ENCODE results near the gene FFAR2. TPM values are rescaled to one million over a fixed set of nuclear protein-coding genes. Genes with fewer than 3 reads are reported as not detected.

FFAR2 gene
- total RNA-seq, 2 donors from 2014 or later, result not detected

DNA sequence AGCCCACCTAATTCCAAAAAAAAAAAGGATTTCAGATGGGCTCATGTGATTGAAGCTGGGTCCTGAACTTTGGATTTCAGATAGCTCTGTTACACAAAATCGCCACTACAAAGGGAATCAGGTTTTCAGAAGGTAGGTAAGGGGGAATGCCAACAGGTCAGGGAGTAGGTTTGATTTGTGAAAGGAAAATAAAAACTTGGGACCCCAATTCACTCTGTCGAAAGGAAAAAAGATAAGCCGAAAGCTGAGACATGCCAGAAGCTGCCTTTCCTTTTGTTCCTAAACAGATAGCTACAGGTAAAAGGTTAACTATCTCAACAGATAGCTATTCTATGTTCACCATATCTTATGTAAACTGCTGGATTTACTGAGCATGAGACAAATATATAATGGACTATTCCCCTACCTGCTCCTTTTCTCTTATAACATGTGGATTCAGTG, 38.2 kb downstream of the FFAR2 start:
- no peaks in the 10 kb centered on the region for H3K9me3 Mint-ChIP-seq
- DNase-seq, result no peak
- no peak overlapping the region for H3K9ac ChIP-seq (ENCODE audit: extremely low read depth, low read length, poor library complexity, severe bottlenecking)
- no peak overlapping the region for H3K27ac ChIP-seq (ENCODE audit: low read depth, low read length)
- H3K4me1 ChIP-seq (ENCODE audit: control insufficient read depth, insufficient read depth, low read length), result peaks cover 13% of the 10 kb centered on the region
- 41 to 47% methylated on average over 2 to 3 of the region's 3 CpGs for WGBS, 2 experiments (ENCODE audit: insufficient coverage in 1 of 2, insufficient read length in 1 of 2)
- H3K36me3 Mint-ChIP-seq (ENCODE audit: low read depth), result no peaks in the 10 kb centered on the region
- H3K36me3 ChIP-seq (ENCODE audit: control insufficient read depth, insufficient read depth, low read length), result no peaks in the 10 kb centered on the region
- no peak overlapping the region for H3K4me3 ChIP-seq (ENCODE audit: low read length)
- TF ChIP-seq, protein P1, sequence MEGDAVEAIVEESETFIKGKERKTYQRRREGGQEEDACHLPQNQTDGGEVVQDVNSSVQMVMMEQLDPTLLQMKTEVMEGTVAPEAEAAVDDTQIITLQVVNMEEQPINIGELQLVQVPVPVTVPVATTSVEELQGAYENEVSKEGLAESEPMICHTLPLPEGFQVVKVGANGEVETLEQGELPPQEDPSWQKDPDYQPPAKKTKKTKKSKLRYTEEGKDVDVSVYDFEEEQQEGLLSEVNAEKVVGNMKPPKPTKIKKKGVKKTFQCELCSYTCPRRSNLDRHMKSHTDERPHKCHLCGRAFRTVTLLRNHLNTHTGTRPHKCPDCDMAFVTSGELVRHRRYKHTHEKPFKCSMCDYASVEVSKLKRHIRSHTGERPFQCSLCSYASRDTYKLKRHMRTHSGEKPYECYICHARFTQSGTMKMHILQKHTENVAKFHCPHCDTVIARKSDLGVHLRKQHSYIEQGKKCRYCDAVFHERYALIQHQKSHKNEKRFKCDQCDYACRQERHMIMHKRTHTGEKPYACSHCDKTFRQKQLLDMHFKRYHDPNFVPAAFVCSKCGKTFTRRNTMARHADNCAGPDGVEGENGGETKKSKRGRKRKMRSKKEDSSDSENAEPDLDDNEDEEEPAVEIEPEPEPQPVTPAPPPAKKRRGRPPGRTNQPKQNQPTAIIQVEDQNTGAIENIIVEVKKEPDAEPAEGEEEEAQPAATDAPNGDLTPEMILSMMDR (conservative IDR thresholded peaks at IDR 0.05), result no peak
- peaks cover 2% of the 10 kb centered on the region for H3K9me3 ChIP-seq (ENCODE audit: control insufficient read depth, low read length)
- no peaks in the 10 kb centered on the region for H3K27me3 ChIP-seq (ENCODE audit: control insufficient read depth, insufficient read depth, low read length, poor library complexity, severe bottlenecking)
- H3K4me3 Mint-ChIP-seq, result no peak overlapping the region
- peaks cover 6% of the 10 kb centered on the region for H3K27me3 Mint-ChIP-seq (ENCODE audit: insufficient read depth)
- peak overlapping the region; percentile 85 for H3K27ac Mint-ChIP-seq
- peaks cover 40% of the 10 kb centered on the region for H3K4me1 Mint-ChIP-seq

DNA sequence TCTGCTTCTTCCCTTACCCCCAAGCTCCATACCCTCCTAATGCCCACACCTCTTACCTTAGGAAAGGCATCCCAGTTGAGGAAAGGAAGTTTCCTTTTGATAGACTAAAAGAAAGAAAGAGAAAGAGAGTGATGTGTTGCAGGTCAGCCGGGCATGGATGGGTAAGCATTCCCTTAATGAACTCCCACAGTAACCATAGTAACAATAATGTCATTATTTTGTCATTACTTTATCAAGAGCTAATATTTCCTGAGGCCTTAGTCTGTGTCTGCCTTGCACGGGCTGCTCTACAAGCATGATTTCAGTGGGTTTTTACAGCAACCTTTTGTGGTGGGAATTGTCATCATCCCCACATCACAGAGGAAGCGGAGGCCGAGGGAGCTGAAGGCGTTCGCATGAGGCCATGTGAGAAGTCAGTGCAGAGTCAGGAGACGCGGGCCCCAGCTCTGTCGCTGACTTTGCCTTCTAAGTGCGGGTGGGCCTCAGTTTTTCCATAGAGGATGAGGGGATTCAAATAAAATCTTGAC, 39.7 kb downstream of the FFAR2 start:
- H3K9me3 Mint-ChIP-seq, result no peaks in the 10 kb centered on the region
- peaks cover 9% of the 10 kb centered on the region for H3K27me3 Mint-ChIP-seq (ENCODE audit: insufficient read depth)

DNA sequence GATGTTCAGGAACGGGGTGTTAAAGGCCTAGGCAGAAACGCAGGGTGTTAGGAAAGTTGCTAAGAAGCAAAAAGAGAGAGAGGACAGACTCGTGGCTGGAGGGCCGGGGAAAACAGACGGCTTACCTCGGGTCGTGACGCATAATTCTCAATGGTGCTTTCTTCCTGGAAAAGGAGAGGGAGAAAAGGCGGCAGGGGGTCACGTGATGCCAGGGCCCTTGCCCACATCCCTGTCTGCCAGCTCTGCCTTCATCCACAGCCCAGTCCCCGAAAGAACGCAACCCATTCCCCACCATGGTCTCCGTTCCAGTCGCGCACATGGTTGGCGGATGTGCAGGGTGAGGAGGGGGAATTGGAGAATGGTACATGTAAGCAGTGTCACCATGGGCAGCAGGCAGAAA, 40.6 kb downstream of the FFAR2 start:
- H3K4me3 Mint-ChIP-seq, result no peak overlapping the region
- H3K9me3 ChIP-seq (ENCODE audit: control insufficient read depth, low read length), result no peaks in the 10 kb centered on the region
- no peak overlapping the region for H3K27ac ChIP-seq (ENCODE audit: low read depth, low read length)
- H3K36me3 ChIP-seq (ENCODE audit: control insufficient read depth, insufficient read depth, low read length), result no peaks in the 10 kb centered on the region
- no peaks in the 10 kb centered on the region for H3K9me3 Mint-ChIP-seq
- DNase-seq, result no peak
- no peak overlapping the region for H3K4me3 ChIP-seq (ENCODE audit: low read length)
- no peaks in the 10 kb centered on the region for H3K36me3 Mint-ChIP-seq (ENCODE audit: low read depth)
- no peak overlapping the region for H3K27ac Mint-ChIP-seq
- peaks cover 13% of the 10 kb centered on the region for H3K4me1 ChIP-seq (ENCODE audit: control insufficient read depth, insufficient read depth, low read length)
- peaks cover 40% of the 10 kb centered on the region for H3K4me1 Mint-ChIP-seq
- peaks cover 9% of the 10 kb centered on the region for H3K27me3 Mint-ChIP-seq (ENCODE audit: insufficient read depth)
- H3K27me3 ChIP-seq (ENCODE audit: control insufficient read depth, insufficient read depth, low read length, poor library complexity, severe bottlenecking), result no peaks in the 10 kb centered on the region
- TF ChIP-seq, protein P1 (conservative IDR thresholded peaks at IDR 0.05), result no peak
- H3K9ac ChIP-seq (ENCODE audit: extremely low read depth, low read length, poor library complexity, severe bottlenecking), result no peak overlapping the region
- WGBS, 2 experiments (ENCODE audit: insufficient coverage in 1 of 2, insufficient read length in 1 of 2), result 88 to 100% methylated on average over 2 to 16 of the region's 16 CpGs

More for the DNA sequence above, 39.7 kb downstream of the FFAR2 start:
- H3K27me3 ChIP-seq (ENCODE audit: control insufficient read depth, insufficient read depth, low read length, poor library complexity, severe bottlenecking), result no peaks in the 10 kb centered on the region
- TF ChIP-seq, protein P1 (conservative IDR thresholded peaks at IDR 0.05), result no peak
- no peaks in the 10 kb centered on the region for H3K36me3 ChIP-seq (ENCODE audit: control insufficient read depth, insufficient read depth, low read length)
- no peak overlapping the region for H3K27ac ChIP-seq (ENCODE audit: low read depth, low read length)
- Mint-ChIP-seq H3K4me3 (no peak overlapping the region), H3K36me3 (ENCODE audit: low read depth) (no peaks in the 10 kb centered on the region), H3K4me1 (peaks cover 40% of the 10 kb centered on the region), H3K27ac (no peak overlapping the region)
- no peak overlapping the region for H3K4me3 ChIP-seq (ENCODE audit: low read length)
- no peak for DNase-seq
- peaks cover 13% of the 10 kb centered on the region for H3K4me1 ChIP-seq (ENCODE audit: control insufficient read depth, insufficient read depth, low read length)
- H3K9ac ChIP-seq (ENCODE audit: extremely low read depth, low read length, poor library complexity, severe bottlenecking), result no peak overlapping the region
- H3K9me3 ChIP-seq (ENCODE audit: control insufficient read depth, low read length), result no peaks in the 10 kb centered on the region
- whole genome bisulfite sequencing, 2 experiments (ENCODE audit: insufficient coverage in 1 of 2, insufficient read length in 1 of 2), result 93 to 94% methylated on average over 6 to 10 of the region's 10 CpGs
